SIG-M5 treated with dmso at 0.1 percent for 504 hours (cell line): ENCODE measurements around the gene CADM2.
A peak's percentile ranks its signal among the peaks of the same experiment; 100 is the strongest.

Source experiments
- DNase-seq: peaks from one replicate; lab custom pipeline; 2025; ENCODE audit not compliant: unreplicated experiment; lab: John Stamatoyannopoulos, UW

CADM2 gene

GRCh38 chr3:85182975-85183752 is 224.4 kb downstream of the CADM2 start:
- no peak for DNase-seq

- DNase-seq: no peak
Observed at GRCh38 chr3:85185495-85185894, 226.7 kb downstream of the CADM2 start.

GRCh38 chr3:85189731-85190130 is 230.9 kb downstream of the CADM2 start:
- DNase-seq: no peak

- DNase-seq: no peak
Observed at GRCh38 chr3:85193565-85193964, 234.8 kb downstream of the CADM2 start.

- no peak for DNase-seq
Observed at GRCh38 chr3:85208650-85209049, 249.9 kb downstream of the CADM2 start.

GRCh38 chr3:85210540-85210939 is 251.8 kb downstream of the CADM2 start:
- no peak for DNase-seq

GRCh38 chr3:85228966-85229365 is 270.2 kb downstream of the CADM2 start:
- DNase-seq: no peak

GRCh38 chr3:85244091-85244490 is 285.3 kb downstream of the CADM2 start:
- DNase-seq: no peak

GRCh38 chr3:85244519-85244918 is 285.7 kb downstream of the CADM2 start:
- DNase-seq: no peak

- DNase-seq: no peak
Observed at GRCh38 chr3:85251766-85252165, 293.0 kb downstream of the CADM2 start.

GRCh38 chr3:85252686-85253085 is 293.9 kb downstream of the CADM2 start:
- DNase-seq: no peak

- no peak for DNase-seq
Observed at GRCh38 chr3:85254738-85255137, 295.9 kb downstream of the CADM2 start.

- no peak for DNase-seq
Observed at GRCh38 chr3:85255949-85256348, 297.2 kb downstream of the CADM2 start.

- no peak for DNase-seq
Observed at GRCh38 chr3:85258326-85258725, 299.5 kb downstream of the CADM2 start.

GRCh38 chr3:85258819-85259218 is 300.0 kb downstream of the CADM2 start:
- no peak for DNase-seq

- DNase-seq: no peak
Observed at GRCh38 chr3:85259748-85260147, 301.0 kb downstream of the CADM2 start.

GRCh38 chr3:85264381-85264780 is 305.6 kb downstream of the CADM2 start:
- DNase-seq: no peak

GRCh38 chr3:85270488-85270887 is 311.7 kb downstream of the CADM2 start:
- DNase-seq: peak; percentile 6

- no peak for DNase-seq
Observed at GRCh38 chr3:85271911-85272310, 313.1 kb downstream of the CADM2 start.

GRCh38 chr3:85288257-85288656 is 329.5 kb downstream of the CADM2 start:
- DNase-seq: no peak

- DNase-seq: no peak
Observed at GRCh38 chr3:85297291-85297690, 338.5 kb downstream of the CADM2 start.

- DNase-seq: no peak
Observed at GRCh38 chr3:85298032-85298431, 339.2 kb downstream of the CADM2 start.

GRCh38 chr3:85303156-85303555 is 344.4 kb downstream of the CADM2 start:
- no peak for DNase-seq
